ENCODE data around the gene APH1B. TPM values are rescaled to one million over a fixed set of nuclear protein-coding genes. Genes with fewer than 3 reads are reported as not detected.

APH1B gene
- total RNA-seq, 1 donor from 2014 or later = 9.5 TPM

- peaks cover 20% of the 10 kb centered on the region for H3K36me3 Mint-ChIP-seq (ENCODE audit: low read depth)
- peaks cover 12% of the 10 kb centered on the region for H3K4me1 Mint-ChIP-seq (ENCODE audit: low read depth)
- H3K9me3 Mint-ChIP-seq = no peaks in the 10 kb centered on the region
- H3K27ac Mint-ChIP-seq = no peak overlapping the region
- no peak for DNase-seq (ENCODE audit: low spot score)
- H3K4me3 Mint-ChIP-seq (ENCODE audit: low read depth) = no peak overlapping the region
- H3K27me3 Mint-ChIP-seq (ENCODE audit: low read depth) = no peaks in the 10 kb centered on the region
- intact Hi-C loops (cut with micrococcal nuclease) = loop anchor here (1.0 kb wide), 1 partner anchor 113 kb away; no protein-coding TSS in a partner anchor
Observed at GRCh38 chr15:63288342-63288741, 10.9 kb downstream of the APH1B start.

GRCh38 chr15:63288778-63289378 is 11.5 kb downstream of the APH1B start:
- Mint-ChIP-seq H3K27me3 (ENCODE audit: low read depth) (no peaks in the 10 kb centered on the region), H3K4me3 (ENCODE audit: low read depth) (no peak overlapping the region), H3K4me1 (ENCODE audit: low read depth) (peaks cover 7% of the 10 kb centered on the region), H3K36me3 (ENCODE audit: low read depth) (peaks cover 15% of the 10 kb centered on the region), H3K27ac (no peak overlapping the region), H3K9me3 (no peaks in the 10 kb centered on the region)
- DNase-seq (ENCODE audit: low spot score) = no peak
- intact Hi-C loops (cut with micrococcal nuclease) = loop anchor here (1.0 kb wide), 1 partner anchor 112 kb away; no protein-coding TSS in a partner anchor

- DNase-seq (ENCODE audit: low spot score) = no peak
- Mint-ChIP-seq H3K9me3 (no peaks in the 10 kb centered on the region), H3K36me3 (ENCODE audit: low read depth) (peaks cover 24% of the 10 kb centered on the region), H3K27me3 (ENCODE audit: low read depth) (no peaks in the 10 kb centered on the region), H3K4me3 (ENCODE audit: low read depth) (no peak overlapping the region), H3K27ac (no peak overlapping the region), H3K4me1 (ENCODE audit: low read depth) (peaks cover 6% of the 10 kb centered on the region)
- intact Hi-C loops (cut with micrococcal nuclease) = no loop called here
Observed at GRCh38 chr15:63291507-63291906, 14.1 kb downstream of the APH1B start.

- Mint-ChIP-seq H3K9me3 (no peaks in the 10 kb centered on the region), H3K4me1 (ENCODE audit: low read depth) (peaks cover 6% of the 10 kb centered on the region), H3K27ac (no peak overlapping the region), H3K4me3 (ENCODE audit: low read depth) (no peak overlapping the region), H3K36me3 (ENCODE audit: low read depth) (peaks cover 24% of the 10 kb centered on the region), H3K27me3 (ENCODE audit: low read depth) (no peaks in the 10 kb centered on the region)
- intact Hi-C loops (cut with micrococcal nuclease) = no loop called here
- DNase-seq (ENCODE audit: low spot score) = no peak
Observed at GRCh38 chr15:63292241-63292640, 14.8 kb downstream of the APH1B start.

- Mint-ChIP-seq H3K27me3 (ENCODE audit: low read depth) (no peaks in the 10 kb centered on the region), H3K36me3 (ENCODE audit: low read depth) (peaks cover 22% of the 10 kb centered on the region), H3K27ac (no peak overlapping the region), H3K4me3 (ENCODE audit: low read depth) (no peak overlapping the region), H3K9me3 (no peaks in the 10 kb centered on the region), H3K4me1 (ENCODE audit: low read depth) (peaks cover 6% of the 10 kb centered on the region)
- intact Hi-C loops (cut with micrococcal nuclease) = no loop called here
- DNase-seq (ENCODE audit: low spot score) = no peak
Observed at GRCh38 chr15:63292771-63293170, 15.4 kb downstream of the APH1B start.

GRCh38 chr15:63294359-63294758 is 17.0 kb downstream of the APH1B start:
- intact Hi-C loops (cut with micrococcal nuclease) = no loop called here
- Mint-ChIP-seq H3K9me3 (no peaks in the 10 kb centered on the region), H3K4me3 (ENCODE audit: low read depth) (no peak overlapping the region), H3K36me3 (ENCODE audit: low read depth) (peaks cover 16% of the 10 kb centered on the region), H3K4me1 (ENCODE audit: low read depth) (no peaks in the 10 kb centered on the region), H3K27ac (no peak overlapping the region), H3K27me3 (ENCODE audit: low read depth) (no peaks in the 10 kb centered on the region)
- DNase-seq (ENCODE audit: low spot score) = no peak

GRCh38 chr15:63295341-63295740 is 17.9 kb downstream of the APH1B start:
- Mint-ChIP-seq H3K27ac (no peak overlapping the region), H3K27me3 (ENCODE audit: low read depth) (no peaks in the 10 kb centered on the region), H3K4me1 (ENCODE audit: low read depth) (no peaks in the 10 kb centered on the region), H3K4me3 (ENCODE audit: low read depth) (no peak overlapping the region), H3K36me3 (ENCODE audit: low read depth) (peaks cover 16% of the 10 kb centered on the region), H3K9me3 (no peaks in the 10 kb centered on the region)
- intact Hi-C loops (cut with micrococcal nuclease) = no loop called here
- no peak for DNase-seq (ENCODE audit: low spot score)

- H3K27me3 Mint-ChIP-seq (ENCODE audit: low read depth) = no peaks in the 10 kb centered on the region
- no peaks in the 10 kb centered on the region for H3K9me3 Mint-ChIP-seq
- peaks cover 16% of the 10 kb centered on the region for H3K36me3 Mint-ChIP-seq (ENCODE audit: low read depth)
- H3K4me3 Mint-ChIP-seq (ENCODE audit: low read depth) = no peak overlapping the region
- intact Hi-C loops (cut with micrococcal nuclease) = no loop called here
- no peak for DNase-seq (ENCODE audit: low spot score)
- H3K27ac Mint-ChIP-seq = no peak overlapping the region
- H3K4me1 Mint-ChIP-seq (ENCODE audit: low read depth) = no peaks in the 10 kb centered on the region
Observed at GRCh38 chr15:63296195-63296594, 18.8 kb downstream of the APH1B start.

GRCh38 chr15:63299943-63300575 is 22.7 kb downstream of the APH1B start:
- H3K9me3 Mint-ChIP-seq = no peaks in the 10 kb centered on the region
- no peaks in the 10 kb centered on the region for H3K4me1 Mint-ChIP-seq (ENCODE audit: low read depth)
- no peaks in the 10 kb centered on the region for H3K27me3 Mint-ChIP-seq (ENCODE audit: low read depth)
- intact Hi-C loops (cut with micrococcal nuclease) = no loop called here
- H3K36me3 Mint-ChIP-seq (ENCODE audit: low read depth) = peaks cover 12% of the 10 kb centered on the region
- DNase-seq (ENCODE audit: low spot score) = no peak
- no peak overlapping the region for H3K27ac Mint-ChIP-seq
- no peak overlapping the region for H3K4me3 Mint-ChIP-seq (ENCODE audit: low read depth)

GRCh38 chr15:63301088-63301487 is 23.7 kb downstream of the APH1B start:
- DNase-seq (ENCODE audit: low spot score) = no peak
- Mint-ChIP-seq H3K27ac (no peak overlapping the region), H3K9me3 (no peaks in the 10 kb centered on the region), H3K4me1 (ENCODE audit: low read depth) (no peaks in the 10 kb centered on the region), H3K27me3 (ENCODE audit: low read depth) (no peaks in the 10 kb centered on the region), H3K4me3 (ENCODE audit: low read depth) (no peak overlapping the region), H3K36me3 (ENCODE audit: low read depth) (peaks cover 9% of the 10 kb centered on the region)
- intact Hi-C loops (cut with micrococcal nuclease) = no loop called here

- Mint-ChIP-seq H3K27ac (no peak overlapping the region), H3K9me3 (no peaks in the 10 kb centered on the region), H3K4me1 (ENCODE audit: low read depth) (no peaks in the 10 kb centered on the region), H3K27me3 (ENCODE audit: low read depth) (peaks cover under 1% of the 10 kb centered on the region), H3K4me3 (ENCODE audit: low read depth) (no peak overlapping the region), H3K36me3 (ENCODE audit: low read depth) (peaks cover 10% of the 10 kb centered on the region)
- intact Hi-C loops (cut with micrococcal nuclease) = no loop called here
- no peak for DNase-seq (ENCODE audit: low spot score)
Observed at GRCh38 chr15:63305260-63305659, 27.9 kb downstream of the APH1B start.

GRCh38 chr15:63306492-63307073 is 29.2 kb downstream of the APH1B start:
- Mint-ChIP-seq H3K4me3 (ENCODE audit: low read depth) (no peak overlapping the region), H3K4me1 (ENCODE audit: low read depth) (no peaks in the 10 kb centered on the region), H3K27ac (no peak overlapping the region), H3K36me3 (ENCODE audit: low read depth) (peaks cover 10% of the 10 kb centered on the region), H3K27me3 (ENCODE audit: low read depth) (peaks cover 5% of the 10 kb centered on the region), H3K9me3 (no peaks in the 10 kb centered on the region)
- no peak for DNase-seq (ENCODE audit: low spot score)
- intact Hi-C loops (cut with micrococcal nuclease) = no loop called here

- Mint-ChIP-seq H3K27me3 (ENCODE audit: low read depth) (peaks cover 9% of the 10 kb centered on the region), H3K27ac (no peak overlapping the region), H3K4me3 (ENCODE audit: low read depth) (no peak overlapping the region), H3K9me3 (no peaks in the 10 kb centered on the region), H3K4me1 (ENCODE audit: low read depth) (no peaks in the 10 kb centered on the region), H3K36me3 (ENCODE audit: low read depth) (peaks cover 8% of the 10 kb centered on the region)
- DNase-seq (ENCODE audit: low spot score) = no peak
- intact Hi-C loops (cut with micrococcal nuclease) = no loop called here
Observed at GRCh38 chr15:63308491-63308890, 31.1 kb downstream of the APH1B start.
